ENCODE measurements around the gene SPINK8.
"Not testable (repeated sequence)": the region's sequence is repeated elsewhere in the genome, so short reads cannot be mapped to it uniquely, and the experiment has no call there.

The SPINK8 gene

GRCh38 chr3:48333346-48334245, at the start of gene SPINK8:
Gene SPINK8, minus strand, starts transcription at chr3:48333661. Its CDS starts 5,320 bp downstream, at chr3:48328341.
- DNase-seq = not testable (repeated sequence)

GRCh38 chr3:48372862-48373435, 39.5 kb upstream of the SPINK8 start:
- no peak for DNase-seq

- DNase-seq = no peak
Observed at GRCh38 chr3:48372377-48372770, 38.9 kb upstream of the SPINK8 start.

DNA sequence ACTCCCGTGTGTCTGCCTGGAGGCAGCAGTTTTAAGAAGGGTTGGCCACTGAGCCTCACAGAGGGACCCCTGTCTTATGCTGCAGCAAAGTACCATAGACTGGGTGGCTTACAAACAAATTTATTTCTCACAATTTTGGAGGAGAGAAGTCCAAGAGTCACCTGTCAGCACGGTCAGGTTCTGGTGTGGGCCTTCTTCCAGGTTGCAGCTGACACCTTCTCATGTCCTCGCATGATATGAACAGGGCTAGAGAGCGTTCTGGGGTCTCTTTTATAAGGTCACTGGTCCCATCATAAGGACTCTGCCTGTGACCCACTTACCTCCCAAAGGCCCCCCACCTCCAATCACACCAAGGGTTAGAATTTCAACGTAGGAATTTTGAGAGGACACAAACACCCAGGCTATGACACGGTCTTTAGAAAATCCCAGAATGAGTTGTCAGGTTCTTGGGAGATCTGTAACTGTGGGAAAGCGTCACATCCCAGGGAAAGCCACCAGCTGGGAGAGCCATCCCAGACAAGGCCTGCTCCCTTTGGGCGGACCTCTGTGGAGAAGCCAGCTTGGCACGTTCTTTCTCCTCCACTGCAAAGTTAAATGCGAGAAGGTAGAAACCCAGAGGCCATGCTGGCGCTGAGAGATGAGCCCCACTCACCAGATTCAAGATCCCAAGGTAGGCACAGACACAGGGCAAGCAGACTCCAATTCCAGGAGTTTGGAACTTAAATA, 38.4 kb upstream of the SPINK8 start, which contains the start of gene FBXW12:
TSS of gene FBXW12 (plus strand) at position 569 of the 726 bp plus-strand sequence. CDS start 549 bp downstream, outside the sequence.
- no peak for DNase-seq

DNA sequence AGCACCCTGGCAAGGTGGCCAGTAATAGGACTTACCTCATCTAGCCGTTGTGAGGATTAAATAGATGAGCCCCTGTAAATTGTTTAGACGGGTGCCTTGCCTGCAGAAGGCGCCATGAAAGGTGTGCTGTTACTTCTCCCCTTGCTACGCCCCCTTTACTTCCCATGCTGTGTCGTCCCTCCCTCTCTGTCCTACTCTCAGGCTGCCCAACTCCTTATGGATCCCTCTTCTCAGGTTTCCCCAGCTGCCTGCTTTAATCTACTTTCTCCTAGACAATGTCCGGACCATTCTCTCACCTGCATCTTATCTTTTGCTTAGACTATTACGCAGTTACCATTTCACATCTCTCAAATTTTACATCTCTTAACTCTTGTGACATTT, 36.9 kb upstream of the SPINK8 start:
- no peak for DNase-seq

- no peak for DNase-seq
Observed at GRCh38 chr3:48369693-48370332, 36.4 kb upstream of the SPINK8 start.

DNA sequence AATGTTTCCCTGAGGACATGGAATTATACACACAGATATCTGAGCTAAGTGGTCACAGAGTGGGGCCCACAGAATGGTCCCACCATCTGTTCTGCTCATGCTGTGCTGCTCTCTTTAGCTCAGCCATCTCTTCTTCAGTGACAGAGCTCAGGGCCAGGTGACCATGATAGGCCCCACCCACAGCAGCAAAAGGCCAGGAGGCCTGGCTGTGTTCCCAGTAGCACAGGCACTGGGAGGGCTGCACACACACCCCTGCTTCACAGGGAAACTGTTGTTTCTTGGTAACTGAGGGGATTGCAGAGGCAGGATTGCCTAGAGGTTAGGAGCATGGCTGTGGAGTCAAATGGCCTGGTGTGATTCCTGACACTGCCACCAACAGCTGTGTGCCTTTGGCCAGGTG, 33.7 kb upstream of the SPINK8 start:
- no peak for DNase-seq

DNA sequence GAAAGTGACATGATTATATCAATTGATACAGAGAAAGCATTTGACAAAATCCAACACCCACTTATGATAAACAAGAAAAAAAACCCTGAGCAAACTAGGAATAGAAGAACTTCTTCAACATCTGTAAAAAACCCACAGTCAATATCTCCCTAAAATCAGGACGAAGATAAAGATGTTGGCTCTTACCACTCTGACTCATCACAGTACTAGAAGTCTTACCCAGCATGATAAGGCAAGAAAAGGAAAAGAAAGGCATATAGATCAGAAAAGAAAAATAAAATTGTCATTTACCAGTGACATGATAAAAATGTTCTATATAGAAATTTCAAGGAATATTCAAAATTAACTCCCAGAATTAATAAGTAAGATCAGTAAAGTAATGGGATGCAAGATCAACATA, 31.4 kb upstream of the SPINK8 start:
- DNase-seq = no peak

- no peak for DNase-seq
Observed at GRCh38 chr3:48361928-48362327, 28.5 kb upstream of the SPINK8 start.

DNA sequence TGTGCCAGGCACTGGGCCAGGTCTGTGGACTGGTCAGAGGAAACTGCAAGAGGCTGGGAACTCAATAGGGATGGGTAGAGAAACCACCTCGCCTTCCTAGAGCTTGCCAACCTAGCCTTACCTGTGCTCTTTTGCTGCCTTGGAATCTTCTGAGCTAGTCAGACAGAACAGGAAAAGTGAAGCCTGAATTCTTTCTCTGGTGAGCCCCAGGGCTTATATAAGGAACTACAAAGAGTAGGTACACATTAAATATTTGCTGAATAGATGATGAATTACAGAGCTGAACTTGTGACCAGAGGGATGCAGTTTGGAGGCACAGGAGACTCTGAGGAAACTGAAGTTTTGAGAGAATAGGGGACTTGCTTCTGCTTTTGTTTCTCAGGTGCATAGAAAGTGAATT, 23.0 kb upstream of the SPINK8 start:
- DNase-seq = no peak

DNA sequence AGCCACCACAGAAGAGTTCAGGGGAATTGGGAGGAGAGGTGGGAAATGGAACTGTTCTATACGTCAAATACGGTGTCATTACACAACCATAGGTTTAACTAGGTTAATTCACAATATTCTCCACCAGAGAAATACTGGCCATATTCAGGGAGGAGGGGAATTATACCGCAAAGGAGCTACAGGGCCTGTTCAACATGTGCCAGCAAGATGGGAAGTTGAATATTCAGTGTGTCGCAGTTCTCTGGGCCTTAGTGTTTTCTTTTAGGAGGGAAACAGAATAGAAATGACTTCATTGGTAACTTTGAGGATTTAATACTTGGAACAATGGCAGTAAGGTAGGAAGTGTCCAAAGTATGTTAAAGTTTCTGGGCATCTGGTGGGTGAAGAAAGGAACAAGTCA, 20.5 kb upstream of the SPINK8 start:
- no peak for DNase-seq

DNA sequence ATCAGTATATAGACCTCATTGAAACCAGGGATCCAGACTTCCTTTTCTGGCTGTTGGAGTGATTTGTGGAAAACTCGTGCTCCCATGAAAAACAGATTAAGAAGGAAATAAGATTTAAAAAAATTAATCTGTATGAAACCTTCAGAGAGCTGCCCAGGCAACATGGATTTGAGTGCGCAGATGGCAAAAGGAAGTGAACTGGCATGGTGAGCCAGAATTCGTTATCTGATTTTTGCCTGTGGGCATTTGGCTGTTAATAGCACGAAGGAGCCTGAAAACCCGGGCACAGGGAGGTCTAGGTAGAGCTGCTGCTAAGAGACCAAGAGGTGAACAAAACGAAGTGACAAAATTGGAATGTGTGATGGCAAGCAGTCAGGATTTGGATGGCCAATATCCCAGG, 19.1 kb upstream of the SPINK8 start:
- DNase-seq = no peak

DNA sequence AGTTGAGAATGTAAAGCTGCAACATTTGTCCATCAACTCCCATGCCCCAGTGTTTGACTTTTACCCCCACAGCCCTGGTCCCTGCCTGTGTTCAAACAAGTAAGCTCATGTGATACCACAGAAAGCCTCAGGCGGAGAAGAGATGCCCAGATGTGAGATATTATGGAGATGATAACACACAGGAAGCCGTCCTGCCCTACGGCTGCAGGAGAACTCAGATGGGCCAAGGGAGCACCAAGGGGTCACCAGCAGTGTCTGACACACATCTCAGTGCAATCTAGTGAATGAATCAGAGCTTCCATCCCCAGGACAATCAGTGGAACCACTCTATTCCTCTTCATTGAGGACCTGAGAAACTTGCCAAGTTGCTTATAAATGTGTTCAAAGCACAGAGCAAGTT, 14.0 kb upstream of the SPINK8 start:
- no peak for DNase-seq

GRCh38 chr3:48345946-48346572, 12.6 kb upstream of the SPINK8 start:
- no peak for DNase-seq

- DNase-seq = no peak
Observed at GRCh38 chr3:48344867-48345507, 11.5 kb upstream of the SPINK8 start.

DNA sequence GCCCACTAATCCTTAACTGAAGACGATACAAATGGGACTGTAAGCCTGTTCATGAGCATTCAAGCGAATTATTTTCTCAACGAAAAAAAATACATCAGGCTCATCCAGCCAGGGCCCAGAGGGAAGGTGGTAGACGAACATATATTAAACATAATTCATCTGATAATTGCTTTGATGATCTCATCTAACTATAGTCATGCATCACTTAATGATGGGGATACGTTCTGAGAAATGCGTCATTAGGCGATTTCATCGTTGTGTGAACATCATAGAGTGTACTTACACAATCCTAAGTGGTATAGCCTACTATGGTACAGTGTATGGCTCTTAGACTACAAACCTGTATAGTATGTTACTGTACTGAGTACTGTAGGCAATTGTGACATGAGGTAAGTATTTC, 10.0 kb upstream of the SPINK8 start:
- no peak for DNase-seq

- DNase-seq = no peak
Observed at GRCh38 chr3:48338635-48339034, 5.2 kb upstream of the SPINK8 start.

DNA sequence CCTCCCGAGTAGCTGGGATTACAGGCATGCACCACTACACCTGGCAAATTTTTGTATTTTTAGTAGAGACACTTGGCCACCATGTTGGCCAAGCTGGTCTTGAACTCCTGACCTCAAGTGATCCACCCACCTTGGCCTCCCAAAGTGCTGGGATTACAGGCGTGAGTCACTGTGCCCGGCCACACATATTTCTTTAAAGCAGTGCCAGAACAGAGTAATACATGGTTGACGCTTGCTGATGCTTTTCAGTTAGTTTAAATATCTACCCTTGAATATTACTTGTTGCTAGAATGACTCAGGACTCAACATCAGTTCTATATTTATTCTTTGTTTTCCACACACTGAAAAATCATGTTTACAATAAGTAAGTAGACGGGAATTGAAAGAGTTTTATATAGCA, 4.1 kb upstream of the SPINK8 start:
- not testable (repeated sequence) for DNase-seq

DNA sequence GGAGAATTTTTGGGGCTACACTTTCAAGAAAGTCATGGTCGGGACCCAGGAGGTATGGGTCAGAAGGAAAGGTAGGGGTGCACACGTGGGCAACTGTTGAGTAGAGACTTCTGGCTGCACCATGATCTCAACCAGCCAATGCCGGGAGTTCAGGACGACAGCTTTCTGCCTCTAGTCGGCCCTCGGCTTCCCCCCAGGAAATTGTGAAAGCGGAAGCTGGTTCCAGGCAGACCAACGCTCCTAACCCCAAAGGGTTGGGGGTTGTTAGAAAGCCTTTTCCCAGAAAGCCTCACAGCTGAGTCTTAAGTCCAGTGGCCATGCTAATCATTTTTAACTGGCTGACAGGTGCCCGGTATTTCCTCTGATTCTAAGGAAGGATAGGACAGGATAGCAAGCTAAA, 1.8 kb upstream of the SPINK8 start:
- not testable (repeated sequence) for DNase-seq

- no peak for DNase-seq
Observed at GRCh38 chr3:48334605-48335004, 1.1 kb upstream of the SPINK8 start.

- DNase-seq = not testable (repeated sequence)
Observed at GRCh38 chr3:48331706-48332435, 1.6 kb downstream of the SPINK8 start.

Measured in activated CD8-positive, alpha-beta memory T cell treated with anti-CD3 and anti-CD28 coated beads, Interleukin-2, amount 50 U/mL, for 4 hours (primary cell).